ENCODE data around the gene AFDN.

Gene AFDN

DNA sequence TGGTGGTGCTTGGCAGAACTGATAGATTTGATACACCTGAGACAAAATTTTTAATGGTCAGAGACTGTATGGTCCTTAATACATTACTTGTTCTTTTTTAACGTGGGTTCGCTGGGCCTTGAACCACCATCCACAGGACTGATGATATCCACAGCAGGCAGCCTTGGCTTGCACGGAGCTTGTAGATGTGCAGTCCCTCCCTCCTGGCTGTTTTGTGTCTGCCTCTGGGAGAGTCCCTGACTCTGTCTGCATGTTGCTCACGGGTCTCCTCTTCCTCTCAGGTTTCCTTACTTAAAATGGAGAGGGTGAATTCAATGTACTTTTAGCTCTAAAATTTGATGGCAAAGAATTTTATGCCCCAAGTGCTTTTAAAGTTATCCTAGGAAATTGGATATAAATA is 188.3 kb downstream of the AFDN start:
- TF ChIP-seq, protein P1, sequence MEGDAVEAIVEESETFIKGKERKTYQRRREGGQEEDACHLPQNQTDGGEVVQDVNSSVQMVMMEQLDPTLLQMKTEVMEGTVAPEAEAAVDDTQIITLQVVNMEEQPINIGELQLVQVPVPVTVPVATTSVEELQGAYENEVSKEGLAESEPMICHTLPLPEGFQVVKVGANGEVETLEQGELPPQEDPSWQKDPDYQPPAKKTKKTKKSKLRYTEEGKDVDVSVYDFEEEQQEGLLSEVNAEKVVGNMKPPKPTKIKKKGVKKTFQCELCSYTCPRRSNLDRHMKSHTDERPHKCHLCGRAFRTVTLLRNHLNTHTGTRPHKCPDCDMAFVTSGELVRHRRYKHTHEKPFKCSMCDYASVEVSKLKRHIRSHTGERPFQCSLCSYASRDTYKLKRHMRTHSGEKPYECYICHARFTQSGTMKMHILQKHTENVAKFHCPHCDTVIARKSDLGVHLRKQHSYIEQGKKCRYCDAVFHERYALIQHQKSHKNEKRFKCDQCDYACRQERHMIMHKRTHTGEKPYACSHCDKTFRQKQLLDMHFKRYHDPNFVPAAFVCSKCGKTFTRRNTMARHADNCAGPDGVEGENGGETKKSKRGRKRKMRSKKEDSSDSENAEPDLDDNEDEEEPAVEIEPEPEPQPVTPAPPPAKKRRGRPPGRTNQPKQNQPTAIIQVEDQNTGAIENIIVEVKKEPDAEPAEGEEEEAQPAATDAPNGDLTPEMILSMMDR (IDR thresholded peaks at IDR 0.05; ENCODE audit: low read depth, low read length): no peak

DNA sequence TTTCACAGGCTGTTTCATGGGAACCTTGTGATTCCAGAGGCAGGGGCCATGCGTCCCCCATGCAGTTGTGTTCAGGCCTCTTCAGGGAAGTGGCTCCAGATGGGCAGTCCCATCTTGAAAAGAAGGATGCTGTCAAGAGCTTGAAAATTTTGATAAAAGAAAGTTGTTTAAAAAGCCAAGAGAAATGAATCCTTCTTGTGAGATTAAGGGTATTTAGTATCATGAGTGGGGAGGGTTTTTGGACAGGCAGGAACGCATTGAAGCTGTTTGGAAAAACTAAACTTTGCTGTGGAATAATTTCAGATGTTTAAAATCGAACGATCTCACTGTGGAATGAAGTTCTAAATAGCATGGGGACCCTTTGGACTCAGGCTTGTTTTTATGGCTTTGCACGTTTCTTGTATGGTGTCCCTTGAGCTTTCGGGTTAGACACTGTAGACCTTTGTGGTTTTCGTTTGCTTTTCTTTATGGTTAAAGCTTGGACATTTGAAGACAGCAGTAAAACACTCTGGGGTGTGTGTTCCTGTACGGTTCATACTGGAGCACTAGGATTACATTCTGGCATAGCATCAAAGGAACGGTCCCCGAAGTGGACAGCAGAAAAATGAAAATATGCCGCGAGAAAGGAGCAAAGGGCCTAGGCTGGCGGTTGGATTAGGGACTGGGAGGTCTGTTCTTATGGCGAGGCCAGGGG is 188.9 kb downstream of the AFDN start:
- TF ChIP-seq, protein P1 (IDR thresholded peaks at IDR 0.05; ENCODE audit: low read depth, low read length): no peak
- H3K4me3 ChIP-seq (ENCODE audit: low read depth, low read length): no peak overlapping the region

More for the DNA sequence above, 188.3 kb downstream of the AFDN start:
- H3K4me3 ChIP-seq (ENCODE audit: low read depth, low read length): no peak overlapping the region

DNA sequence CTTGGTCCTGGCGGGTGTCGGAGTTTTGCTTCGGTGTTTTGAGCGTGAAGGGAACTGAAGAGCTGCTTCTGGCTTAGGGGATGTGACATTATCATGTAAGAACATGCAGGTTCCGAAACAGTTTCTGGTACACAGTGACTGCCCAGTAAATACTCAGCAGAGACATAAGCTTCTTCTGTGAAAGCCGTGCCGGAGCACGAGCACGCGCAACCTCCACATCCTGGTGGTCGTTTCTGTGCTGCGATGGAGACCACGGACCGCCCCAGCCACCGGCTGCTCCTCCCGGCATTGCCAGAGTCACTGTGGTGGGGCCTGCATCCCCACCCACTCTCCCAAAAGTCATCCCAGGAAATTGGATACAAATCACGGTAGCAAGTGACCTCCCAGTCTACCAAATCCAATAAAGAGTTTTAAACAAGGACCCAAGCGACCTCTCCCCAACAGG is 189.5 kb downstream of the AFDN start:
- H3K4me3 ChIP-seq (ENCODE audit: low read depth, low read length): no peak overlapping the region
- TF ChIP-seq, protein P1 (IDR thresholded peaks at IDR 0.05; ENCODE audit: low read depth, low read length): no peak

DNA sequence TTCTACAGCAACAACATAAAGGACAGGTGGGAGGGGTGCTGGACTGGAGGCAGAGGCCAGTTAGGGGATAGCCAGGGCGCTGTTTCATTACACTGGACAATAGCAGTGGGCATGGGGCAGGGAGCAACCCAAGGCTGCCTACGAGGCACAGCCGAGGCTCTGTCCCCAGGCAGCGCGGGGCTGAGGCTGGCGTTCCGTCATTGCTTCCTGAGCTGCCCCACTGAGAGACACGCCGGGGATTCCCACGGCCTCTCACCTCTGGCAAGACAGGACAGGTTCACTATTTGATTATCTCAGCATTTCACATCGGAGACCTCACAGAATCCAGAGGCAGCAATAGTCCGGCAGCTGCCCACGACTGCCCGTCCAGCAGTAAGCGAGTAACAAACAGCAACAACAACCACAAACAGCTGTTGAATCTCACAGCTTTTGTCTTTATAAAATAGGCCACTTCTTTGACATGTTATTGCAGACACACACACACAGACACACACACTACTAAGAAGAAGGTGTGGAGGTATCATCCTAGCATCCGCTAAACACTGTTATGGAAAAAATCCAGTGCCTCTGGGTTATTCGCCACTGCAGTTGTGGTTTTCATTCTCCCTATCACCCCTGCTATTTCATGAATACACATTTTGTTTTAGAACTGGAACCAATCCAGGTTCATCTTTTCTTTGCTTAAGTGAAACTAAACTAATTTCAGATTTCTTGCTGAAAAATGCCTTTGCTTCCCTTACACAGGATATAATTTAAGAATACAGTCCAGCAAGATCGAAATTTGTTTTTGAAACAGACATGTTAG is 190.2 kb downstream of the AFDN start:
- TF ChIP-seq, protein P1 (IDR thresholded peaks at IDR 0.05; ENCODE audit: low read depth, low read length): no peak
- H3K4me3 ChIP-seq (ENCODE audit: low read depth, low read length): no peak overlapping the region

DNA sequence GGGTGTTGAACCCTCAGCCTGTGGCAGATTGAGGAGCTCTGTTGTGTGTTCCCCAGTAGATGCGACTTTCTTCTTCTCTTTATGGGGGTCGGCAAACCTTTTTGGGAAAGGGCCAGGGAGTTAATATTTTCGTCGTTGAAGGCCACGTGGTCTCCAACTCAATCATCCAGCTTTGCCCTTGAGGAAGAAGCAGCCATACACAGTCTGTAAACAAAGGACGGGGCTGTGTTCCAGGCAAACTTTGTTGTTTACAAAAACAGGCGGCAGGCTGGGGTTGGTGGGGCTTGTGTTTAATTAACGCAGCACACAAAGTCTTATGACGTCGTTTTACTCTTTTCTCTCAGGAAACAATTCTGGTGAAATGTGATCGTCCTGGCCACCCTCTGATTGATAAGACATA is 190.9 kb downstream of the AFDN start:
- no peak overlapping the region for H3K4me3 ChIP-seq (ENCODE audit: low read depth, low read length)
- TF ChIP-seq, protein P1 (IDR thresholded peaks at IDR 0.05; ENCODE audit: low read depth, low read length): no peak

DNA sequence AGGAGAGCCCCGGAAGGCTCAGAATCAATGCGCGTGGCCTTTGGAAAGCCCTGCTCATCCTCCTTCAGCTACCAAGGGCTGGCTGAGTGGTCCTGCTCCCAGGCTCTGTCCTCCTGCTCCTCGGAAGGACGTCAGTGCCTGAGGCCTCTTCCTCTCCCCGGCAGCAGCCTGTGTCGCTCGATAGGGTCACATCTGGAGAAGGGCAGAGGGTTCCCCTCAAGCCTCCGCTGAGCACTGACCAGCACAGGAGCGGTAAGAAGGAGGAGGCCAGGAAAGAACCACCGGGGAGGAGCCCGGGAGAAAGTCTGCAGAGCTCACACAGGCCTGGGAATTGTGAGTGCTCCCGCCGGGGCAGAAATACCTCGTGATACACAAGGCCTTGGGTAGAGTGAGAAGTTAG is 192.0 kb downstream of the AFDN start:
- TF ChIP-seq, protein P1 (IDR thresholded peaks at IDR 0.05; ENCODE audit: low read depth, low read length): no peak

DNA sequence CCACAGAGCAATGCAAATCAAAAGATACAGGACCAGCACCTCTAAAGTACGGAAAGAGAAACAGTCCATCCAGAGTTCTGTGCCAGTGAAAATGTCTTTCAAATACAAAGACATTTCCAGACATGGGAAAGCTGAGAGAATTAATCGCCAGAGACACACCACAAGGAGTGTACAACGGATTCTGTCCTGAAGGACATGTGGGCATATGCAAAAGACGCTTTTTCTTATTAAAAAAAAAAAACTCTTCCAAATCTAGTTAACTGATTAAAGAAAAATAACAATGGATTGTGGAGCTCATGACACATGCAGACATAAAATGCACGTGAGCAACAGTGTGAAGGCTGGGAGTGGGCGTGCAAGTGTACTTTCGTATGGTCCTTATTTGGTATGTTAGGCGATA is 193.5 kb downstream of the AFDN start:
- TF ChIP-seq, protein P1 (IDR thresholded peaks at IDR 0.05; ENCODE audit: low read depth, low read length): no peak
- H3K4me3 ChIP-seq (ENCODE audit: low read depth, low read length): no peak overlapping the region

More for the DNA sequence above, 192.0 kb downstream of the AFDN start:
- H3K4me3 ChIP-seq (ENCODE audit: low read depth, low read length): no peak overlapping the region
